WTC11 (cell line): ENCODE data around the gene RNF20.

Experiments used
- ESRRA ChIP-seq: sonication (generic); formaldehyde crosslinking; IDR thresholded peaks from 2 replicates; pipeline ENCODE4 v1.8.1; 2022; ENCODE audit warnings: mild to moderate bottlenecking, missing genetic modification reagents, borderline replicate concordance
- TEAD1 ChIP-seq: sonication (generic); formaldehyde crosslinking; IDR thresholded peaks from 2 replicates; pipeline ENCODE4 v1.8.0; 2022; ENCODE audit warnings: mild to moderate bottlenecking, missing genetic modification reagents
- ZNF138 ChIP-seq: sonication (generic); formaldehyde crosslinking; conservative IDR thresholded peaks from 2 replicates; pipeline ENCODE4 v1.8.1; 2022; ENCODE audit warnings: mild to moderate bottlenecking, moderate library complexity, missing genetic modification reagents
- TF ChIP-seq, protein P1 (sequence below): fragments of 200-600 bp; IDR thresholded peaks from 2 replicates; pipeline ENCODE4 v1.8.0; 2022; ENCODE audit warnings: antibody characterized with exemption
- TF ChIP-seq, protein P2 (sequence below): sonication (generic); formaldehyde crosslinking; IDR thresholded peaks from 2 replicates; pipeline ENCODE4 v1.8.0; 2022; ENCODE audit warnings: missing genetic modification reagents
- TF ChIP-seq, protein P3 (sequence below): sonication (generic); formaldehyde crosslinking; IDR thresholded peaks from 2 replicates; pipeline ENCODE4 v1.8.0; 2022; ENCODE audit warnings: mild to moderate bottlenecking, missing genetic modification reagents
- TF ChIP-seq, protein P4 (sequence below): sonication (generic); formaldehyde crosslinking; conservative IDR thresholded peaks from 2 replicates; pipeline ENCODE4 v1.8.1; 2022; ENCODE audit warnings: mild to moderate bottlenecking, missing genetic modification reagents
- TF ChIP-seq, protein P5 (sequence below): sonication (generic); formaldehyde crosslinking; IDR thresholded peaks from 2 replicates; pipeline ENCODE4 v1.8.0; 2022; ENCODE audit warnings: mild to moderate bottlenecking, missing genetic modification reagents
- TF ChIP-seq, protein P6 (sequence below): sonication (generic); formaldehyde crosslinking; IDR thresholded peaks from 2 replicates; pipeline ENCODE4 v1.8.1; 2023; ENCODE audit warnings: mild to moderate bottlenecking, missing genetic modification reagents, moderate library complexity

DNA sequence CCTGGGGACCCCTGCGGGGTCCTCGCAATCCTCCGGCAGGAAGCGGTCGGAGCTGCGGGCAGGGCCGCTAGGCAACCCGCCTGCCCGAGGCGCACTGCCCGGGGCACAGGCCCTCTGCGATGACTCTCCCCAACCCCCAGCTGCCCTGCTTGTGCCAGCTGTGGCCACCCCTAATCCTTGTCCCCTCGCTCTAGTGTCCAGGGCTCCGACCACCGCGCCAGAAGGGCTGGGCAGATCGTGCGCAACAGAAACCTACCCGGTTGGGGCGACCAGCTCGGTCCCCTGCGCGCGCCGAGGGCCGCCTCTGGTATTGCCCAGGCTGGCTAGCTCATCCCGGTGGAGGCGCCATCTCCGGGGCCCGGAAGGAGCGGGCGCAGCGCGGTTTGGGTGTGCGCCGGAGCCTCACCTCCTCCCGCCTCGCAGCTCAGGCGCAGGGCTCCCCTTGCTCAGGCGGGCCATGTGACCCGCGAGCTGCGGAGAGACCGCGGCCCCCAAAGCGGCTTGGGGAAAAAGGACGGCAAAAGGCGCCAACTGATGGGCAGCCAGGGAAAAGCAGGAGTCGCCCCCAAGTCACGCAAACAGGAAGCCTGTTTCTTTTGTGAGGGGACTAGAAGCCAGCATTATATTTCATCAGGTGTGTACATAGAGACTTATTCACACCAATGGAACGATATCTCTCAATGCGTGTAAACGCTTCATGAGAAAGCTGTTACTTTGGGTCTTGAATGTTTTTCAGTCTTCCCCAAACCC is 46.8 kb upstream of the RNF20 start:
- TF ChIP-seq, protein P1, sequence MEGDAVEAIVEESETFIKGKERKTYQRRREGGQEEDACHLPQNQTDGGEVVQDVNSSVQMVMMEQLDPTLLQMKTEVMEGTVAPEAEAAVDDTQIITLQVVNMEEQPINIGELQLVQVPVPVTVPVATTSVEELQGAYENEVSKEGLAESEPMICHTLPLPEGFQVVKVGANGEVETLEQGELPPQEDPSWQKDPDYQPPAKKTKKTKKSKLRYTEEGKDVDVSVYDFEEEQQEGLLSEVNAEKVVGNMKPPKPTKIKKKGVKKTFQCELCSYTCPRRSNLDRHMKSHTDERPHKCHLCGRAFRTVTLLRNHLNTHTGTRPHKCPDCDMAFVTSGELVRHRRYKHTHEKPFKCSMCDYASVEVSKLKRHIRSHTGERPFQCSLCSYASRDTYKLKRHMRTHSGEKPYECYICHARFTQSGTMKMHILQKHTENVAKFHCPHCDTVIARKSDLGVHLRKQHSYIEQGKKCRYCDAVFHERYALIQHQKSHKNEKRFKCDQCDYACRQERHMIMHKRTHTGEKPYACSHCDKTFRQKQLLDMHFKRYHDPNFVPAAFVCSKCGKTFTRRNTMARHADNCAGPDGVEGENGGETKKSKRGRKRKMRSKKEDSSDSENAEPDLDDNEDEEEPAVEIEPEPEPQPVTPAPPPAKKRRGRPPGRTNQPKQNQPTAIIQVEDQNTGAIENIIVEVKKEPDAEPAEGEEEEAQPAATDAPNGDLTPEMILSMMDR = no peak
- TF ChIP-seq ESRRA (CRISPR knock-in tag) (no peak; the same call in 1 of the 2 replicates), TEAD1 (CRISPR knock-in tag) (peak; percentile 82; the same call in 1 of the 2 replicates), ZNF138 (no peak; the same call in 1 of the 2 replicates)
- TF ChIP-seq, protein P2, sequence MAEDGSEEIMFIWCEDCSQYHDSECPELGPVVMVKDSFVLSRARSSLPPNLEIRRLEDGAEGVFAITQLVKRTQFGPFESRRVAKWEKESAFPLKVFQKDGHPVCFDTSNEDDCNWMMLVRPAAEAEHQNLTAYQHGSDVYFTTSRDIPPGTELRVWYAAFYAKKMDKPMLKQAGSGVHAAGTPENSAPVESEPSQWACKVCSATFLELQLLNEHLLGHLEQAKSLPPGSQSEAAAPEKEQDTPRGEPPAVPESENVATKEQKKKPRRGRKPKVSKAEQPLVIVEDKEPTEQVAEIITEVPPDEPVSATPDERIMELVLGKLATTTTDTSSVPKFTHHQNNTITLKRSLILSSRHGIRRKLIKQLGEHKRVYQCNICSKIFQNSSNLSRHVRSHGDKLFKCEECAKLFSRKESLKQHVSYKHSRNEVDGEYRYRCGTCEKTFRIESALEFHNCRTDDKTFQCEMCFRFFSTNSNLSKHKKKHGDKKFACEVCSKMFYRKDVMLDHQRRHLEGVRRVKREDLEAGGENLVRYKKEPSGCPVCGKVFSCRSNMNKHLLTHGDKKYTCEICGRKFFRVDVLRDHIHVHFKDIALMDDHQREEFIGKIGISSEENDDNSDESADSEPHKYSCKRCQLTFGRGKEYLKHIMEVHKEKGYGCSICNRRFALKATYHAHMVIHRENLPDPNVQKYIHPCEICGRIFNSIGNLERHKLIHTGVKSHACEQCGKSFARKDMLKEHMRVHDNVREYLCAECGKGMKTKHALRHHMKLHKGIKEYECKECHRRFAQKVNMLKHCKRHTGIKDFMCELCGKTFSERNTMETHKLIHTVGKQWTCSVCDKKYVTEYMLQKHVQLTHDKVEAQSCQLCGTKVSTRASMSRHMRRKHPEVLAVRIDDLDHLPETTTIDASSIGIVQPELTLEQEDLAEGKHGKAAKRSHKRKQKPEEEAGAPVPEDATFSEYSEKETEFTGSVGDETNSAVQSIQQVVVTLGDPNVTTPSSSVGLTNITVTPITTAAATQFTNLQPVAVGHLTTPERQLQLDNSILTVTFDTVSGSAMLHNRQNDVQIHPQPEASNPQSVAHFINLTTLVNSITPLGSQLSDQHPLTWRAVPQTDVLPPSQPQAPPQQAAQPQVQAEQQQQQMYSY (CRISPR knock-in tag) = no peak
- TF ChIP-seq, protein P3, sequence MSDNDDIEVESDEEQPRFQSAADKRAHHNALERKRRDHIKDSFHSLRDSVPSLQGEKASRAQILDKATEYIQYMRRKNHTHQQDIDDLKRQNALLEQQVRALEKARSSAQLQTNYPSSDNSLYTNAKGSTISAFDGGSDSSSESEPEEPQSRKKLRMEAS (CRISPR knock-in tag) = peak; percentile 98
- TF ChIP-seq, protein P4, sequence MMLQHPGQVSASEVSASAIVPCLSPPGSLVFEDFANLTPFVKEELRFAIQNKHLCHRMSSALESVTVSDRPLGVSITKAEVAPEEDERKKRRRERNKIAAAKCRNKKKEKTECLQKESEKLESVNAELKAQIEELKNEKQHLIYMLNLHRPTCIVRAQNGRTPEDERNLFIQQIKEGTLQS = no peak
- TF ChIP-seq, protein P5, sequence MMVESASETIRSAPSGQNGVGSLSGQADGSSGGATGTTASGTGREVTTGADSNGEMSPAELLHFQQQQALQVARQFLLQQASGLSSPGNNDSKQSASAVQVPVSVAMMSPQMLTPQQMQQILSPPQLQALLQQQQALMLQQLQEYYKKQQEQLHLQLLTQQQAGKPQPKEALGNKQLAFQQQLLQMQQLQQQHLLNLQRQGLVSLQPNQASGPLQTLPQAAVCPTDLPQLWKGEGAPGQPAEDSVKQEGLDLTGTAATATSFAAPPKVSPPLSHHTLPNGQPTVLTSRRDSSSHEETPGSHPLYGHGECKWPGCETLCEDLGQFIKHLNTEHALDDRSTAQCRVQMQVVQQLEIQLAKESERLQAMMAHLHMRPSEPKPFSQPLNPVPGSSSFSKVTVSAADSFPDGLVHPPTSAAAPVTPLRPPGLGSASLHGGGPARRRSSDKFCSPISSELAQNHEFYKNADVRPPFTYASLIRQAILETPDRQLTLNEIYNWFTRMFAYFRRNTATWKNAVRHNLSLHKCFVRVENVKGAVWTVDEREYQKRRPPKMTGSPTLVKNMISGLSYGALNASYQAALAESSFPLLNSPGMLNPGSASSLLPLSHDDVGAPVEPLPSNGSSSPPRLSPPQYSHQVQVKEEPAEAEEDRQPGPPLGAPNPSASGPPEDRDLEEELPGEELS (CRISPR knock-in tag) = peak; percentile 94
- TF ChIP-seq, protein P6, sequence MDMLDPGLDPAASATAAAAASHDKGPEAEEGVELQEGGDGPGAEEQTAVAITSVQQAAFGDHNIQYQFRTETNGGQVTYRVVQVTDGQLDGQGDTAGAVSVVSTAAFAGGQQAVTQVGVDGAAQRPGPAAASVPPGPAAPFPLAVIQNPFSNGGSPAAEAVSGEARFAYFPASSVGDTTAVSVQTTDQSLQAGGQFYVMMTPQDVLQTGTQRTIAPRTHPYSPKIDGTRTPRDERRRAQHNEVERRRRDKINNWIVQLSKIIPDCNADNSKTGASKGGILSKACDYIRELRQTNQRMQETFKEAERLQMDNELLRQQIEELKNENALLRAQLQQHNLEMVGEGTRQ (CRISPR knock-in tag) = peak; percentile 95
